Measurements from ENCODE around the gene PRELID1.

DNA sequence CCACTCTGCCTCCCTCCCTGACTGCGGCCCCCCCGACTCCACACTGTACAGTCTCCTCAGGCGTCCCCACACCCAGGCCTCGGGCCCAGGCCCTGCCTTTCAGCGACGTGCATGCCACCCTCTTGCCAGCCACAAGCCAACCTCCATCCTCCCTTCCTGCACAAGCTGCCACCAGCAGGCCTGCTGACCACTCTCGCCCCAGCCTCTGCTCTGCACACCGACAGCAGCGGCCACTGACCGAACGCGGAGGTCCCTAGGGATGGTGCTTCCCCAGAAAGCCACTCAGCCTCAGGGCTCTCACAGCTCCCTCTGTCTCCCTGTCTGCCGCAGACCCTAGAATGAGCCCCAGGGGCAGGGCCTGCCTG lies 29.3 kb downstream of the PRELID1 start:
- TF ChIP-seq, protein P1, sequence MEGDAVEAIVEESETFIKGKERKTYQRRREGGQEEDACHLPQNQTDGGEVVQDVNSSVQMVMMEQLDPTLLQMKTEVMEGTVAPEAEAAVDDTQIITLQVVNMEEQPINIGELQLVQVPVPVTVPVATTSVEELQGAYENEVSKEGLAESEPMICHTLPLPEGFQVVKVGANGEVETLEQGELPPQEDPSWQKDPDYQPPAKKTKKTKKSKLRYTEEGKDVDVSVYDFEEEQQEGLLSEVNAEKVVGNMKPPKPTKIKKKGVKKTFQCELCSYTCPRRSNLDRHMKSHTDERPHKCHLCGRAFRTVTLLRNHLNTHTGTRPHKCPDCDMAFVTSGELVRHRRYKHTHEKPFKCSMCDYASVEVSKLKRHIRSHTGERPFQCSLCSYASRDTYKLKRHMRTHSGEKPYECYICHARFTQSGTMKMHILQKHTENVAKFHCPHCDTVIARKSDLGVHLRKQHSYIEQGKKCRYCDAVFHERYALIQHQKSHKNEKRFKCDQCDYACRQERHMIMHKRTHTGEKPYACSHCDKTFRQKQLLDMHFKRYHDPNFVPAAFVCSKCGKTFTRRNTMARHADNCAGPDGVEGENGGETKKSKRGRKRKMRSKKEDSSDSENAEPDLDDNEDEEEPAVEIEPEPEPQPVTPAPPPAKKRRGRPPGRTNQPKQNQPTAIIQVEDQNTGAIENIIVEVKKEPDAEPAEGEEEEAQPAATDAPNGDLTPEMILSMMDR (IDR thresholded peaks at IDR 0.05): no peak
- TF ChIP-seq POLR2AphosphoS5 (IDR thresholded peaks at IDR 0.05) (no peak), POLR2A (IDR thresholded peaks at IDR 0.05) (no peak)

All from transverse colon (tissue), 4 donors.